Memory B cell (primary cell): ENCODE data around the gene GPR146.

ENCODE experiments used
- ATAC-seq: fragments of 150-1000 bp; cut with Tn5 transposase; 2 replicates; pipeline ENCODE4 v1.10.0; 2021; ENCODE audit warnings: low read depth, mild to moderate bottlenecking, moderate library complexity
- DNase-seq, 2 donors: peaks; one replicate each; pipeline ENCODE4 v3.0.0; 2022; ENCODE audit warnings: low spot score in 2 of 2
- H3K27ac Mint-ChIP-seq: one replicate; pipeline ENCODE4 v1.8.0; 2022; ENCODE audit warnings: mild to moderate bottlenecking, moderate library complexity, mixed read lengths
- H3K27me3 Mint-ChIP-seq: one replicate; pipeline ENCODE4 v1.8.0; 2022; ENCODE audit warnings: mixed read lengths
- H3K36me3 Mint-ChIP-seq: one replicate; pipeline ENCODE4 v1.8.0; 2022; ENCODE audit warnings: mild to moderate bottlenecking, mixed read lengths
- H3K4me1 Mint-ChIP-seq: one replicate; pipeline ENCODE4 v1.8.0; 2022; ENCODE audit warnings: mixed read lengths
- H3K4me3 Mint-ChIP-seq: one replicate; pipeline ENCODE4 v1.8.0; 2022; ENCODE audit warnings: mild to moderate bottlenecking, moderate library complexity, mixed read lengths
- H3K9me3 Mint-ChIP-seq: one replicate; pipeline ENCODE4 v1.8.0; 2022; ENCODE audit warnings: mixed read lengths

The GPR146 gene

GRCh38 chr7:1016577-1017531 lies 27.5 kb upstream of the GPR146 start:
- no peak for ATAC-seq
- Mint-ChIP-seq H3K27me3 (no peaks in the 10 kb centered on the region), H3K27ac (no peak overlapping the region), H3K4me3 (no peak overlapping the region), H3K4me1 (peaks cover 8% of the 10 kb centered on the region), H3K36me3 (peaks cover 9% of the 10 kb centered on the region), H3K9me3 (no peaks in the 10 kb centered on the region)
- DNase-seq: no peak

GRCh38 chr7:1017586-1018333 lies 26.6 kb upstream of the GPR146 start:
- Mint-ChIP-seq H3K27ac (no peak overlapping the region), H3K4me3 (peak overlapping the region; percentile 47), H3K9me3 (no peaks in the 10 kb centered on the region), H3K4me1 (peaks cover 12% of the 10 kb centered on the region), H3K27me3 (no peaks in the 10 kb centered on the region), H3K36me3 (peaks cover 15% of the 10 kb centered on the region)
- DNase-seq: no peak
- ATAC-seq: no peak

DNA sequence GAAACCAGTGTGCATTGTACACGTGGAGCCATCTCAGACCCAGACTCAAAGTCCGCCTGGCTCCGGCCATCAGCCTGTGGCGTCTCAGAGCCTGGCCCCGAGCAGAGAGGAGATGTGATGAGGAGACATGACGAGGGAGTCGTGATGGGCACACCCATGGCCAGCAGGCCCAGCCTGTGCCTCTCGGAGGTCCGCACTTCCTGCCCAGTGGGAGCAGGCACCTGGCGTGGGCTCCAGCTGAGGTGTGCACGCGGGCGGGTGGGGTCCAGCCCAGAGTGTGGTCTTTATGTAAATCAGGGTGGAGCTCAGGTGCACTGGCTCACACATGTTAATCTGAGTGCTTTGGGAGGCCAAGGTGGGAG lies 26.0 kb upstream of the GPR146 start:
- no peak for ATAC-seq
- peaks cover 18% of the 10 kb centered on the region for H3K4me1 Mint-ChIP-seq
- peaks cover 15% of the 10 kb centered on the region for H3K36me3 Mint-ChIP-seq
- peak overlapping the region; percentile 30 for H3K27ac Mint-ChIP-seq
- H3K4me3 Mint-ChIP-seq: peak overlapping the region; percentile 47
- H3K9me3 Mint-ChIP-seq: no peaks in the 10 kb centered on the region
- DNase-seq: no peak
- H3K27me3 Mint-ChIP-seq: no peaks in the 10 kb centered on the region

- H3K27ac Mint-ChIP-seq: no peak overlapping the region
- H3K4me3 Mint-ChIP-seq: no peak overlapping the region
- H3K27me3 Mint-ChIP-seq: no peaks in the 10 kb centered on the region
- DNase-seq (no peak), ATAC-seq (no peak)
- peaks cover 15% of the 10 kb centered on the region for H3K36me3 Mint-ChIP-seq
- H3K4me1 Mint-ChIP-seq: peaks cover 27% of the 10 kb centered on the region
- no peaks in the 10 kb centered on the region for H3K9me3 Mint-ChIP-seq
These were observed 25.0 kb upstream of the GPR146 start for GRCh38 chr7:1019255-1019785.

DNA sequence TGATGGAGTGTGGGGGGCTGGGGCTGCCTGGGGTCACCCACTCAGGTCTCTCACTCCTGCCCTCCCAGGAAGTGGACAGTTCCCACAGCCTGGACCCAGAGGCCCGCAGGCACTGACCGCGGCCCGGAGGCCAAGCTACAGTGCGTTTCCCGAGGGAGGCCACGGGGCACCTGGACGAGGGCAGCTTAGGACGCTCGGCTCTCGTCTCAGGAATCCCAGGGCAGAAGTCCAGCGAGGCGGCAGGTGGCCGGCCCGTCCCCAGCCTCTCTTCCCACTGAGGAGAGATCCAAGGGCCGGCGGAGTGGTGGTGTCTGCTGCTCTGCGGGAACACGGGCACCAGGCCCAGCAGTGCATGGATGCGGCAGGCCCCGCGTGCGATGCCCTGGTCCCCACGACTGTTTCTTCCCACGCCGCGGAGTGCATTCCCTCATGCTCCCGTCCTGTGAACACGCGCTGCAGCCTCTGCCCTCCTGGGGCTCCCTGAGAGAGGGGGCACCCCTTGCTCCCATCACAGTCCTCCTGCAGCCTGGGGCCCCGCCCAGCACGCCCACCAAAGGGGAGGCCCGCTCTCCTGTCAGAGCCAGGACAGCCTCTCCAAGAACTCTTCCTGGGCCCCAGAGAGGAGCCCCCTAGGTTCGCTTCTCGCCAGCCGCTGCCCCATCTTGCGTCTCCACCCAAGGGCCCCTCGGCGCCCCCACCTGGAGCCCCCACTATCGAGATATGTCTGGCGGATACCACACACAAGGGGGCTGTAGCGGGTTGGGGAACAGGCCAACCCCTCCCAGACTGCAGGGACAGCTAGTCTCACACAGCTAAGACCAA lies 24.3 kb upstream of the GPR146 start:
- no peaks in the 10 kb centered on the region for H3K27me3 Mint-ChIP-seq
- H3K27ac Mint-ChIP-seq: no peak overlapping the region
- H3K4me1 Mint-ChIP-seq: peaks cover 32% of the 10 kb centered on the region
- H3K4me3 Mint-ChIP-seq: no peak overlapping the region
- peaks cover 14% of the 10 kb centered on the region for H3K36me3 Mint-ChIP-seq
- no peak for ATAC-seq
- H3K9me3 Mint-ChIP-seq: no peaks in the 10 kb centered on the region
- DNase-seq: no peak

- Mint-ChIP-seq H3K27ac (no peak overlapping the region), H3K4me3 (no peak overlapping the region), H3K36me3 (peaks cover 14% of the 10 kb centered on the region), H3K27me3 (no peaks in the 10 kb centered on the region), H3K9me3 (no peaks in the 10 kb centered on the region), H3K4me1 (peaks cover 35% of the 10 kb centered on the region)
- ATAC-seq: no peak
- DNase-seq: peak in 1 of 2 donors; percentile 42
These were observed 23.5 kb upstream of the GPR146 start for GRCh38 chr7:1020849-1021251.

DNA sequence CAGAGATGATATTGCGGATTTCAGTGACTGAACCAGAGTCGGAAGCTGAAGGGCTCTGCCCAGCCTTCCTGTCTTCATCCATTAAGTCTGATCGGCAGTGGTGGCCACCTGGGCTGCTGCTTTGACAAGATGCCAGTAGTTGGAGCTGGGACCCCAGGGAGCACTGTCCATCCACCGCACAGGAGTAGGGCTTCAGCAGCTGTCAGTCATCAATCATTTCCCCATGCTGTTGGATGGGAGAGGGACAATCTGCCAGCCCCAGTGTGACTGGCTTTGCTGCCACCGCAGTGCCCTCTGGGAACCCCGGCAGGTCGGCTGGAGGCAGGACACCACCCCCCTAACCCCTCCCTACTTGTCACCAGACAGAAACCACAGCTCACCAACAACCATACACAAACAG lies 23.0 kb upstream of the GPR146 start:
- DNase-seq: no peak
- Mint-ChIP-seq H3K27ac (no peak overlapping the region), H3K4me3 (no peak overlapping the region), H3K27me3 (no peaks in the 10 kb centered on the region), H3K4me1 (peaks cover 39% of the 10 kb centered on the region), H3K36me3 (peaks cover 14% of the 10 kb centered on the region), H3K9me3 (no peaks in the 10 kb centered on the region)
- no peak for ATAC-seq

DNA sequence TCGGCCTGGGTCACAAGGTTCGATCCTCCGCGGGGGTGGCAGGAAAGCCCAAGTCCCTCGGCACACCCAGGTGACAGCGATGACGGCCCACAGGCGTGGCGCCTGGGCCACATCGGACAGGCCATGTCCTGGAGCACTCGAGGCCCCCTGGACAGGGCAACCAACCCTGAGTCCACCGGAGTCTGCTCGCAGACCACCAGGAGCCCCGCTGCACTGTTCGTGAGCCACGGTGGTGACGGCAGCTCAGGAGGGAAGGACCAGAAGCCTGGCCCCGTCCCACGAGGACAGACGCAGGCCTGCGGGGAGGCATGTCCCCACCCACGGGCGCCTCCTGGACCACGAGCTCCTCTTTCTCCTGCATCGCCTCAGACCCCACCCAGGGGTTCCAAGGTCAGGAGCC lies 22.4 kb upstream of the GPR146 start:
- peak in 1 of 2 donors; percentile 23 for DNase-seq
- peak overlapping the region; percentile 99 for H3K27ac Mint-ChIP-seq

DNA sequence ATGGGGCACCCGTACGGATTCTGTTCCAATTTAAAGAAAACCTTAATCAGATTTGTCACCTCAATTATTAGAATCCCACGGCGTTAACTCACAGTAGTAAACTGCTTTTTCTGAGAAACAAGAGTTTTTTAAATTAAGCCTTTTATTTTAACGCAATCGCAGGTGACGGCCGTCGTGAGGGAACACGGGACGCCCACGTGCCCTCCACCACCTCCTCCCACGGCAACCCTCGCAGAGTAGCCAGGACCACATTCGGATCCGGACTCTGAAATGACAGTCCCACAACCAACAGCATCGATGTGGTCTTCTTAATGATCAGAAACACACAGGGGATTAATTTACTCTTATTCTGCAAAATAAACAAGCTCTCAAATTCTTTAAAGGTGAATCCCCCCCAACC lies 22.0 kb upstream of the GPR146 start:
- Mint-ChIP-seq H3K4me3 (peak overlapping the region; percentile 80), H3K4me1 (peaks cover 44% of the 10 kb centered on the region), H3K9me3 (no peaks in the 10 kb centered on the region), H3K27ac (peak overlapping the region; percentile 99), H3K27me3 (no peaks in the 10 kb centered on the region), H3K36me3 (peaks cover 14% of the 10 kb centered on the region)
- DNase-seq (no peak), ATAC-seq (no peak)

More for the DNA sequence above, 22.4 kb upstream of the GPR146 start:
- no peak for ATAC-seq
- H3K27me3 Mint-ChIP-seq: no peaks in the 10 kb centered on the region
- H3K4me3 Mint-ChIP-seq: no peak overlapping the region
- peaks cover 14% of the 10 kb centered on the region for H3K36me3 Mint-ChIP-seq
- no peaks in the 10 kb centered on the region for H3K9me3 Mint-ChIP-seq
- peaks cover 41% of the 10 kb centered on the region for H3K4me1 Mint-ChIP-seq

DNA sequence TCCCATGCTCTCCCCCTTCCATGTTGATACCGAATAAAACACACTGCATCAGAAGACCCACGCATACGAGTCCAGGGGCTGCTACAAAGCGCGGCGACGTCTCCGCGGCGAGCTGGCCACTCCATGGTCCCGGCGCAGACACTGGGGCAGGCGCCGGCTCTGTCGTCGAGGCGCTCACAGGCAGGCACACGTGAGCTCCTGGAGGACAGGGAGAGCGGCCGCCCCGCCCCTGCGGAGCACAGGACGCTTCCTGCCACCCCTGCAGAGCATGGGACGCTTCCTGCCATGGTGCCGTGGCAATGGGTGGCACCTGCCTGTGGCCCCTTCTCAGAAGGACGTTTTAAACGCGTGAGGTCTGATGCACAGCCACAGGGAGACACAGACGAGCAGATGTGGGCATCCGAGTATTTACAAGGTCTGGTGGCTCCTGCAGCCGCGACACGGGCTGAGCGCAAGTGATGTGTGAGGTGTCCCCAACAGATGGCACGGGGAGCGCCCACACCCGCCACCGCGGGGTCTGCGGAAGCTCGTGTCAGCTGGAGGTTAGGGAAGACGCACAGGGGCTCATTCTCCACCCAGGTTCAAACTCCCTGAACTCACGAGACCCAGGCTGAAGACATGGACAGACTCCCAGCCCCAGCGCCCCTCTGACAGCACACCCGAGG lies 21.4 kb upstream of the GPR146 start:
- peak; percentile 77 to 81 for DNase-seq
- H3K27ac Mint-ChIP-seq: peak overlapping the region; percentile 99
- H3K36me3 Mint-ChIP-seq: peaks cover 13% of the 10 kb centered on the region
- ATAC-seq: peak; percentile 65
- peaks cover 44% of the 10 kb centered on the region for H3K4me1 Mint-ChIP-seq
- H3K4me3 Mint-ChIP-seq: peak overlapping the region; percentile 80
- no peaks in the 10 kb centered on the region for H3K27me3 Mint-ChIP-seq
- no peaks in the 10 kb centered on the region for H3K9me3 Mint-ChIP-seq

- peak; percentile 67 for ATAC-seq
- peaks cover 7% of the 10 kb centered on the region for H3K36me3 Mint-ChIP-seq
- peak overlapping the region; percentile 99 for H3K27ac Mint-ChIP-seq
- no peaks in the 10 kb centered on the region for H3K9me3 Mint-ChIP-seq
- no peaks in the 10 kb centered on the region for H3K27me3 Mint-ChIP-seq
- DNase-seq: peak; percentile 72 to 87
- H3K4me1 Mint-ChIP-seq: peaks cover 44% of the 10 kb centered on the region
- peak overlapping the region; percentile 80 for H3K4me3 Mint-ChIP-seq
These were observed 20.0 kb upstream of the GPR146 start for GRCh38 chr7:1024331-1024841.

DNA sequence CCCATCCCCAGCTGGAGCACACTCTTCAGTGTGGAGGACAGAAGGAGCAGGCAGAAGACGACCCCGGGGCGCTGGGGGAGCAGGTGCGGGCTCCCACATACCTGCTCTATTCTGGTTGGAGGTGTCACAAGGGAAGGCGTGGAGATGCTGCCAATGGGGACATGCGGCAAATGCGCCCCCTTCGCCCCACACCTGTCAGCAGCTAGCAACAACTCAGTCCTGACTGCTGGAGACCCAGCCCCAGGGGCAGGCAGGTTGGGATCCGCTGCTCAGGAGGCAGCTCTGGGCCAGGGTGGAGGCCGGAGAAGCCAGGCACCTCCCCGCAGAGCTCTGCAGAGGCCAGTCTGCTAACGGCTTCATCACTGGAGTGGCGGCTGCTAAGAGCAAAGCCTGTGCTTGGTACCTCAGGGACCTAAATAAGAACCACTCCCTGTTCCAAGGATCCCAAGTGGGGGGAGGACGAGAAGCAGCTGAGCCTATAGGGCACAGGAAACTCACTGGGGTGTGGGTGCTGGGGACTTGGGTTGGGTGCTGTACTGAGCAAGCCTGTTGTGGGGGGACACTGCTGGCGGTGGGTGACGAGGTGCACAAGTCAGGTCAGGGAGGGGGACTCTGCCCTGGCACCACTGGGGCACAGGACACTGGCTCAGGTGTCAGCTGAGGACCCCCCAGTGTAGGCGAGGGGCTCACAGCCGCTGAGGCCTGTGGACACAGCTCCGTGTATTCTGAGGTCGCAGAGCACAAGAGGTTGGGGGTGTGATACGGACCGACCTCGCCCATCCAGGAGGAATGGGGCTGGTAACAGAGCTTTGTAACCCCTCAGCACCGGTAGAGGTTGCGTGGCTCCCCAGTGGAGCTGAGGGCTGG lies 19.2 kb upstream of the GPR146 start:
- Mint-ChIP-seq H3K27me3 (peaks cover 2% of the 10 kb centered on the region), H3K4me1 (peaks cover 48% of the 10 kb centered on the region), H3K4me3 (peak overlapping the region; percentile 80), H3K27ac (peak overlapping the region; percentile 99), H3K9me3 (no peaks in the 10 kb centered on the region), H3K36me3 (peaks cover 7% of the 10 kb centered on the region)
- ATAC-seq (no peak), DNase-seq (no peak)
